H4 (cell line): ENCODE data around the gene LCMT2. TPM values are rescaled to one million over a fixed set of nuclear protein-coding genes. Genes with fewer than 3 reads are reported as not detected.

ENCODE experiments used
- DNase-seq: peaks from one replicate; pipeline ENCODE4 v3.0.0-alpha.2; 2015; ENCODE audit warnings: low spot score
- total RNA-seq: library from RNA; depleted of rRNA; stranded (reverse); fragments of >200 nt; shearing (Covaris generic); gene quantifications from 2 replicates; pipeline ENCODE4 v1.2.3, GENCODE V29; 2014; rRNA removed

Gene LCMT2, protein sequence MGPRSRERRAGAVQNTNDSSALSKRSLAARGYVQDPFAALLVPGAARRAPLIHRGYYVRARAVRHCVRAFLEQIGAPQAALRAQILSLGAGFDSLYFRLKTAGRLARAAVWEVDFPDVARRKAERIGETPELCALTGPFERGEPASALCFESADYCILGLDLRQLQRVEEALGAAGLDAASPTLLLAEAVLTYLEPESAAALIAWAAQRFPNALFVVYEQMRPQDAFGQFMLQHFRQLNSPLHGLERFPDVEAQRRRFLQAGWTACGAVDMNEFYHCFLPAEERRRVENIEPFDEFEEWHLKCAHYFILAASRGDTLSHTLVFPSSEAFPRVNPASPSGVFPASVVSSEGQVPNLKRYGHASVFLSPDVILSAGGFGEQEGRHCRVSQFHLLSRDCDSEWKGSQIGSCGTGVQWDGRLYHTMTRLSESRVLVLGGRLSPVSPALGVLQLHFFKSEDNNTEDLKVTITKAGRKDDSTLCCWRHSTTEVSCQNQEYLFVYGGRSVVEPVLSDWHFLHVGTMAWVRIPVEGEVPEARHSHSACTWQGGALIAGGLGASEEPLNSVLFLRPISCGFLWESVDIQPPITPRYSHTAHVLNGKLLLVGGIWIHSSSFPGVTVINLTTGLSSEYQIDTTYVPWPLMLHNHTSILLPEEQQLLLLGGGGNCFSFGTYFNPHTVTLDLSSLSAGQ
- total RNA-seq = 13.8 and 20.0 TPM in 2 replicates

DNA sequence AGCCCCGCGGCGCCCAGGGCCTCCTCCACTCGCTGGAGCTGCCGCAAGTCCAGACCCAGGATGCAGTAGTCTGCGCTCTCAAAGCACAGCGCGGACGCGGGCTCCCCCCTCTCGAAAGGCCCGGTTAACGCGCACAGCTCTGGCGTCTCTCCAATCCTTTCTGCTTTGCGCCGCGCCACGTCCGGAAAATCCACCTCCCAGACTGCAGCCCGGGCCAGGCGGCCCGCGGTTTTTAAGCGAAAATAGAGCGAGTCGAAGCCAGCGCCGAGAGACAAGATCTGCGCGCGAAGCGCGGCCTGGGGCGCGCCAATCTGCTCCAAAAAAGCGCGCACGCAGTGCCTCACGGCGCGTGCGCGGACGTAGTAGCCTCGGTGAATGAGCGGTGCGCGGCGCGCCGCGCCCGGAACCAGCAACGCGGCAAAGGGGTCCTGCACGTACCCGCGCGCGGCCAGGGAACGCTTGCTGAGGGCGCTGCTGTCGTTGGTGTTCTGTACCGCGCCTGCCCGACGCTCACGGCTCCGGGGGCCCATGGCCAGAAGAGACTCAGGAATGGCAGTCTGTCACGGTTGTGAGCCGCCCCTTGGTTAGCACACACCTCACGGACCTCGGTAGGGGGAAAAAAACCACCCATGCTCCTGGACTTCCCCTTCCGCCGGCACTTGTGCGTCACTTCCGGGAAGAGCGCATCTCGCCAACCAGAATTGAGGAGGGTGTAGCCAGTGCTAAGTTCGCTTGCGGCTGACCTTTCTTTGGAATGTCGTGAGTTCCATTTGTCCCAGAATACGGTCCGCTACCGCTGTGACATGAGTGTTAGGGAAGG is at the start of gene LCMT2:
Gene LCMT2 (minus strand): TSS at position 614 of the 820 bp plus-strand sequence. CDS start 84 bp downstream, at position 530.
- DNase-seq = peak; percentile 94

DNA sequence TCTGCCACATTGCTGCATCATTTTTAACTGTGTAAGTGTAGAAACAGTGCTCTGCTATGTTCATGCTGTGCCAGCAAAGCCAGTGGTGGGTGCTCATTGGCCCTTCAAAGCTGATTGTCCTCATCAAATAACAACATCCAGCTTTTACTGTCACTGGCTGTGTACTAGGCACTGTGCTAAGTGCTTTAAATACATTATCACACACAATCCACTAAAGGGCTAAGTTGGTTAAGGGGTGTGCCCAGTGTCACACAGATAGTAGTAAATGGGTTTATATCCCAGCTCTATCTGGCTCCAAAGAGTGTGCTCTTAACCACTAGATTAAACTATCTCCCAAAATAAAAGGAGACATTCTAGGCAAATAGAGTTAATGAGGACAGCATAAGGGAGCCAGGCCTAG is 48.2 kb upstream of the LCMT2 start:
- no peak for DNase-seq

- DNase-seq = peak; percentile 17
These were observed 45.8 kb upstream of the LCMT2 start for GRCh38 chr15:43376017-43376705.

GRCh38 chr15:43370975-43371974 is 40.9 kb upstream of the LCMT2 start, which contains the start of the genes TUBGCP4 and ZSCAN29:
TSS of gene TUBGCP4 (plus strand) at chr15:43371101. CDS start at chr15:43371355, 254 bp downstream.
TSS of gene ZSCAN29 (minus strand) at chr15:43371043. CDS start at chr15:43369913, 1,130 bp downstream.
- peak; percentile 60 for DNase-seq

GRCh38 chr15:43370310-43370974 is 40.1 kb upstream of the LCMT2 start:
- no peak for DNase-seq

GRCh38 chr15:43361313-43361903 is 31.0 kb upstream of the LCMT2 start:
- DNase-seq = no peak

DNA sequence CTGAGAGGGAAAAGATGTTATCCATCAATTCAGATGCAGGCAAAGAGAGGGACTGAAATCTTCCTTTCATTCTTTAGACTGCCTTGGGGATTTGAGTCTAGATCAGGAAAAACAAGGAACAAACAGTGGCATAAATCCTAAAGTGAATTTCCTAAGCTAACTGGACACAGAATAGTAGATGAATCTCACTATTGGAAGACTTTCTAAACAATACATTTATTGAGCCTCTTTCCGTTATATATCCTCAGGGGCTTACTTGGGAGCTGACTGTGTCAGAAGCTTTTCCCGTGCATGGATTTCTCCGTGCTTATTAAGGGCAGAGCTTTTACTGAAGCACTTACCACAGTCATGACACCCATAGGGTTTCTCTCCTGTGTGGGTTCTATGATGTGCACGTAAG is 30.4 kb upstream of the LCMT2 start:
- no peak for DNase-seq

DNA sequence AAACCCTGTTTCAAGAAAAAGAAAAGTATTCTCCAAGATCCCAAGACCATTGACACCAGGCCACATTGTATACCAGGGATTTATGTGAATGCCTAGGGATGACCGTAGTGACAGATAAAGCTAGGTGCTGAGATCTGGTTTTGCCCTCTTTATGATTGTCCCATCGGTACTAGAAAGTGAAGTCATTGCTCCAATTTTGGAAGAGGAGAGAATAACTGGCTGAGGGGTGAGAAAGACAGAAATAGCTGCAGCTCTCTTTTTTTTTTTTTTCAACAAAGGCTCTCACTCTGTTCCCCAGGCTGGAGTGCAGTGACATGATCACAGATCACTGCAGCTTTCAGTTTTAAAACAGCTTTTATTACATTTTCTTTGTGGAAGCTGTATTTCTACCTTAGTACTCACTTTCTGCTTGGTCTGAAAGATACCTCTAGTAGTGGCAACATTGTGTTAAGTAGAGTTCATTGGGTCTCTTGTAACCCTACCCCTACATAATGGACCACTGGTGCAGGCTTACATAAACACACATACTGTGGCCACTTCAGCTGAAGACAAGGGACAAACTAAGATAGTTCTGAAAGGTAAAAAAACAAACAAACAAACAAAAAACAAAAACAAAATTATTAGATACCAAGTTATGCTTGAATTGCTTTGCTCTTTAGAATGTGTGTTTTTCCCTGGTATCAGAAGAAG is 22.5 kb upstream of the LCMT2 start:
- no peak for DNase-seq

GRCh38 chr15:43347114-43347513 is 16.7 kb upstream of the LCMT2 start:
- DNase-seq = no peak

GRCh38 chr15:43346305-43346704 is 15.9 kb upstream of the LCMT2 start:
- no peak for DNase-seq

- no peak for DNase-seq
These were observed 361 bp upstream of the LCMT2 start for GRCh38 chr15:43330780-43331087.

DNA sequence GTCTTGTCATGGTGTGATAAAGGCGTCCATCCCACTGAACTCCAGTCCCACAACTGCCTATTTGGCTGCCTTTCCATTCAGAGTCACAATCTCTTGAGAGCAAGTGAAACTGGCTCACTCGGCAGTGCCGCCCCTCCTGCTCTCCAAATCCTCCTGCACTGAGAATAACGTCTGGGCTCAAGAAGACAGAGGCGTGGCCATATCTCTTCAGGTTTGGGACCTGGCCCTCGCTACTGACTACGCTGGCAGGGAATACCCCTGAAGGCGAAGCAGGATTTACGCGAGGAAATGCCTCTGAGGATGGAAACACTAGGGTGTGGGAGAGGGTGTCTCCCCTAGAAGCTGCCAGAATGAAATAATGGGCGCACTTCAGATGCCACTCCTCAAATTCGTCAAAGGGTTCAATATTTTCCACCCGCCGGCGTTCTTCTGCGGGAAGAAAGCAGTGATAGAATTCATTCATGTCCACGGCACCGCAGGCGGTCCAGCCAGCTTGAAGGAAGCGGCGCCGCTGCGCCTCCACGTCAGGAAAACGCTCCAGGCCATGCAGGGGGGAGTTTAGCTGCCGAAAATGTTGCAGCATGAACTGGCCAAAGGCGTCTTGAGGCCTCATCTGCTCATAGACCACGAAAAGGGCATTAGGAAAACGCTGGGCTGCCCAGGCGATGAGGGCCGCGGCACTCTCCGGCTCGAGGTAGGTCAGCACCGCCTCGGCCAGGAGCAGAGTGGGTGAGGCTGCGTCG is 985 bp downstream of the LCMT2 start:
- DNase-seq = no peak

- DNase-seq = no peak
These were observed 5.2 kb downstream of the LCMT2 start for GRCh38 chr15:43325039-43325684.

DNA sequence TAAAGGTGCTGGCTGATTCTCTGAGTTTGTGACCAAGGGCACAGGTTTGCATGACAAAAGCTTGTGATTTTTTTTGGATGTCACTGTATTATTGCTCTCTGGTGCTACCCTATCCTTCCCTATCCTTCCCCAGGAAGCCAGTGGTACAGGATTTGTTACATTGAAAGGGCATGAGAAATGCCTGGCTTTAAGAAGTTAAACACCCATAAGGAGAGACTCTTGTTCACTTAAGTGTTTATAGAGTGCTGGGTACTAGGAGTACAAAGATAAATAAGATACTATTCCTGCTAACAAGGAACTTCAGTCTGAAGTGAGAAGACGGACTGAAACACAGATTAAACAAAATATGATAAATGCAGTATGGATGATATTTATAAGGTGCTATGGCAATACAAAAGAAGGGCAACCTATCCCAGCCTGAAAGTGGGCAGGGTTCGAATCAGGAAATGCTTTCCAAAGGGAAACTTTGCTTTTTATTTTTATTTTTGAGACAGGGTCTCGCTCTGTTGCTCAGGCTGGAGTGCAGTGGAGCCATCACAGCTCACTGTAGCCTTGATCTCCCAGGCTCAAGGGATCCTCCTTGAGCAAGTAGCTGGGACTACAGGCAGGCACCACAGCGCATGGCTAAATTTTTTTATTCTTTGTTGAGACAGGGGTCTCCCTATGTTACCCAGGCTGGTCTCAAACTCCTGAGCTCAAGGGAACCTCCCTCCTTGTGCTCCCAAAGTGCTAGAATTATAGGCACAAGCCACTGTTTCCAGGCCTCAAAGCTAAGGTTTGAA is 11.2 kb downstream of the LCMT2 start:
- DNase-seq = no peak

GRCh38 chr15:43317566-43318184 is 12.7 kb downstream of the LCMT2 start:
- DNase-seq = no peak

- no peak for DNase-seq
These were observed 13.4 kb downstream of the LCMT2 start for GRCh38 chr15:43316971-43317346.
